Stimulated activated memory B cell treated with anti-CD40 and anti-IgM and Interleukin-4, amounts not matched to agents 10 μg/mL and 1 μg/mL and 100 μg/mL, for 72 hours (primary cell): ENCODE results near the gene STK39.

Source experiments
- ATAC-seq: fragments of 150-1000 bp; cut with Tn5 transposase; 2 replicates; pipeline ENCODE4 v1.10.0; 2021
- H3K27ac Mint-ChIP-seq: one replicate; pipeline ENCODE4 v1.8.0; 2022; ENCODE audit warnings: mild to moderate bottlenecking, mixed read lengths
- H3K27me3 Mint-ChIP-seq: one replicate; pipeline ENCODE4 v1.8.0; 2022; ENCODE audit warnings: mixed read lengths
- H3K36me3 Mint-ChIP-seq: one replicate; pipeline ENCODE4 v1.8.0; 2022; ENCODE audit warnings: mixed read lengths
- H3K4me1 Mint-ChIP-seq: one replicate; pipeline ENCODE4 v1.8.0; 2022; ENCODE audit warnings: mixed read lengths
- H3K4me3 Mint-ChIP-seq: one replicate; pipeline ENCODE4 v1.8.0; 2022; ENCODE audit warnings: mild to moderate bottlenecking, moderate library complexity, mixed read lengths
- H3K9me3 Mint-ChIP-seq: one replicate; pipeline ENCODE4 v1.8.0; 2022; ENCODE audit warnings: mixed read lengths

STK39 gene

DNA sequence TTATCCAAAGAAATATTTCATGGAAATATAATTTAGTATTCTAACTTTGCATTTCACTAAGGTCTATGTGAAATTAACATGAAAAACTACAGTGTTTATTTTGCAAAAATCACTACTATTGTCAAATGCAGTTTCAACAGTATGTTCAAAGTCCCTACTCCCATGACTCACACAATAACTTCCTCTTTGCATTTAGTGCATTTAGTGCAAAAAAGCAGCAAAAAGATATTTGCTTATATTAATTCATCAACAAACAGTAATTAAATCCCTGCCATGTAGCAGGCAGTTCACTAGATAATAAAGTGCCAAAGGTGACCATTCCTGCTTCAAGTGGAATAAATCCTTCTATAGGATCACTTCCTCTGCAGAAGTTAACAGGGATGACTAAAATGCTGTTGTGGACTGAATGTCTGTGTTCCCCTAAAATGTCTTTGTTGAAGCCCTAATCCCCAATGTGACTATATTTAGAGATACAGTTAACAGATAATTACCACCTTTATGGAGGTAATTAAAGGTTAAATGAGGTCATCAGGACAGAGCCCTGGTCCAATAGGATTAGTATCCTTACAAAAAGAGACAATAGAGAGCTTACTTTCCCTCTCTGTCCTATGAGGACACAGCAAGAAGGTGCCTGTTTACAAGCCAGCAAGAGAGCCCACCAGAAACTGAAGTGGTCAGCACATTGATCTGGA, 61.7 kb downstream of the STK39 start:
- Mint-ChIP-seq H3K27me3 (no peaks in the 10 kb centered on the region), H3K36me3 (peaks cover 5% of the 10 kb centered on the region), H3K4me1 (peaks cover 17% of the 10 kb centered on the region), H3K27ac (no peak overlapping the region), H3K9me3 (no peaks in the 10 kb centered on the region), H3K4me3 (no peak overlapping the region)
- no peak for ATAC-seq

DNA sequence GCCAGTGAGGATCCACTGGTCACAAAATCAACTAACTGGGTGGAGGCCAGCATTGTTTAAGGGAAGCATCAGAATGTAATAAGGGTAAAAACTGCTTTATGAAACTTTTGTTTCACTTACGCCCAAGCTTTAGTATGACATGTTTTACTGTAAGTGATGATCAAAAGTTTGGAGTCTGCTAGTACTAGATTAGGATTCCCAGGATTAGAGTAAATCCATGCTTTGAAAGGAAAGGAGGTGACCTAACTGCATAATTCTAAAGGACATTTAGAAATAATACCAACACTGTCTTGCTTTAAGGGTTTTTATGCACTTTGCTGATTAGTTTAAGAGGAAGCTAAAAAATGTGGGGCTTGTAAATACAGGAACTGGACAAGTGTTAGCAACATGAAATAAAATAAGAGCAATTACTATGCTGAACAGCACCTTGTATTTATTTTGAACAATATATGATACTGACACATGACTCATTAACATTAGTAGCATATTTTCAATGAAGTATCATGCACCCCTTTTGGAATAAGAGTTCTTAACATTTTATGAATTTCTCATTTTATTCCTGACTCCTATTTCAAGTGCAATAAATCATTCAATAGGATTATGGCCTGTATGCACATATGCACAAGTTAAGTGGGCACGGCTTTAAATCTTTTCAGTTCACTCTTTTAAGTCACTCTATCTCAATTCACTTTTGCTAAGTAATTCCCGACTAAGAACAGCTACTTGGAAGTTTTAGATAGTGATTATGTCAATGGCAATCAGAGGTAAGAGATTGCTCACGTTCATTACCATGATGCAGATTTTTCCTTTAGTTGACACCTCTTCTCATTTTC, 62.5 kb downstream of the STK39 start:
- Mint-ChIP-seq H3K4me1 (peaks cover 17% of the 10 kb centered on the region), H3K9me3 (no peaks in the 10 kb centered on the region), H3K36me3 (peaks cover 5% of the 10 kb centered on the region), H3K27ac (no peak overlapping the region), H3K4me3 (no peak overlapping the region), H3K27me3 (no peaks in the 10 kb centered on the region)
- ATAC-seq, result no peak

DNA sequence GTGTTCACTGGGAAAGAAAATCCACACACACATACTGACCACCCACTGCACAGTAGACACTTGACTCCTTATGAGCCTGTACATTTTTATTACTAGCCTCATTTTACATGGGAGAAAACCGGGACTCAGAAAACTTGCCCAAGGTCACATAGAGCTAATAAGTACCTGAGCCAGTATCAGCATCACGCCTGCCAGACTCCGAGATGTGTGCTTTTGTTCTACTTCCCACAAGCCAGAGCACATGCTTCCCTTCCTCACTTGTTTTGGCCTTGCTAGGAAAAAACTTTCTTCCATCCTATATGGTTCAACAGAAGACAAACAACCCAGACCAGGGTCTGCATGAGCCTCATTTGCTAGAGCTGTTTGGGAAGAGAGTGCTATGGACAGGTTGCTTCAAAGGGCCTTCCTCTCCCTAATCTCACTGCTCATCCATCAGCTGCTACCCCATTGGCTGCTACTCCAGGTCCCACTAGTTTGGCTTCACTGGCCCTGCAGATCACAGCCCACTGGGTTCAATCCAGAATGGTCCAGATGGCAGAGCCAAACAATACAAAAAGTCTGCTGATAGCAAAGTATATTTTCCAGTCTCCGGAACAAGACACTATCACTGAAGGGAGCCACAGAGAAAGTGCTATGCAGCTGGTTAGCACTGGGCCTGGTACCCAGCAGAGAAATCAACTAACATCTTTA, 63.9 kb downstream of the STK39 start:
- ATAC-seq, result no peak
- no peak overlapping the region for H3K27ac Mint-ChIP-seq
- peaks cover 7% of the 10 kb centered on the region for H3K36me3 Mint-ChIP-seq
- H3K9me3 Mint-ChIP-seq, result no peaks in the 10 kb centered on the region
- H3K4me1 Mint-ChIP-seq, result peaks cover 17% of the 10 kb centered on the region
- no peaks in the 10 kb centered on the region for H3K27me3 Mint-ChIP-seq
- no peak overlapping the region for H3K4me3 Mint-ChIP-seq

- Mint-ChIP-seq H3K4me1 (peaks cover 21% of the 10 kb centered on the region), H3K27ac (no peak overlapping the region), H3K27me3 (no peaks in the 10 kb centered on the region), H3K9me3 (no peaks in the 10 kb centered on the region), H3K36me3 (peaks cover 6% of the 10 kb centered on the region), H3K4me3 (no peak overlapping the region)
- ATAC-seq, result no peak
Observed at GRCh38 chr2:168182550-168183249, 64.7 kb downstream of the STK39 start.

DNA sequence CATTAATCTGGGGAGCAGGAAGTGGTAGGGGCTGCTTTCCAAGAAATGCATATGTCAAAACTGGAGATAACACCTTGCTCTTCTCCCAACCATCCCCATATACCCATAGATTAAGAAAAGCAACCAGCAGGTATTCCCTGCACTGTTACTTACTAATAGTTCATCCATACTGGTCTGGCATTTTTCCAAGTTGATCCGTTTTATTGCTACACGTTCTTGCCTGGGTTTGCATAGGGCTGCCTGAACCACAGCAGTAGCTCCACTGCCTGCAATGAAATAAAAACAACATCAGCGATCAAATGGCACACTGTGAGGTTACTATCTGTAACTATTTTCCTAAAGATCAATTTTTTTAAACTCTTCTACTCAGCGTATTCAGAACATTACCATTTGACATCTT, 65.6 kb downstream of the STK39 start:
- no peak for ATAC-seq
- H3K27ac Mint-ChIP-seq, result no peak overlapping the region
- H3K9me3 Mint-ChIP-seq, result no peaks in the 10 kb centered on the region

GRCh38 chr2:168180914-168181313, 66.5 kb downstream of the STK39 start:
- Mint-ChIP-seq H3K27ac (no peak overlapping the region), H3K4me1 (peaks cover 36% of the 10 kb centered on the region), H3K4me3 (no peak overlapping the region), H3K9me3 (no peaks in the 10 kb centered on the region), H3K27me3 (no peaks in the 10 kb centered on the region), H3K36me3 (peaks cover 6% of the 10 kb centered on the region)
- ATAC-seq, result no peak

More for the DNA sequence above, 65.6 kb downstream of the STK39 start:
- H3K27me3 Mint-ChIP-seq, result no peaks in the 10 kb centered on the region
- no peak overlapping the region for H3K4me3 Mint-ChIP-seq
- H3K36me3 Mint-ChIP-seq, result peaks cover 6% of the 10 kb centered on the region
- H3K4me1 Mint-ChIP-seq, result peaks cover 30% of the 10 kb centered on the region

GRCh38 chr2:168180483-168180882, 66.9 kb downstream of the STK39 start:
- Mint-ChIP-seq H3K36me3 (peaks cover 6% of the 10 kb centered on the region), H3K27ac (no peak overlapping the region), H3K27me3 (no peaks in the 10 kb centered on the region), H3K4me1 (peaks cover 32% of the 10 kb centered on the region), H3K9me3 (no peaks in the 10 kb centered on the region), H3K4me3 (no peak overlapping the region)
- no peak for ATAC-seq

- no peaks in the 10 kb centered on the region for H3K9me3 Mint-ChIP-seq
- H3K27ac Mint-ChIP-seq, result no peak overlapping the region
- ATAC-seq, result no peak
- H3K4me1 Mint-ChIP-seq, result peaks cover 35% of the 10 kb centered on the region
- H3K27me3 Mint-ChIP-seq, result no peaks in the 10 kb centered on the region
- no peak overlapping the region for H3K4me3 Mint-ChIP-seq
- peaks cover 6% of the 10 kb centered on the region for H3K36me3 Mint-ChIP-seq
Observed at GRCh38 chr2:168179592-168179991, 67.8 kb downstream of the STK39 start.

DNA sequence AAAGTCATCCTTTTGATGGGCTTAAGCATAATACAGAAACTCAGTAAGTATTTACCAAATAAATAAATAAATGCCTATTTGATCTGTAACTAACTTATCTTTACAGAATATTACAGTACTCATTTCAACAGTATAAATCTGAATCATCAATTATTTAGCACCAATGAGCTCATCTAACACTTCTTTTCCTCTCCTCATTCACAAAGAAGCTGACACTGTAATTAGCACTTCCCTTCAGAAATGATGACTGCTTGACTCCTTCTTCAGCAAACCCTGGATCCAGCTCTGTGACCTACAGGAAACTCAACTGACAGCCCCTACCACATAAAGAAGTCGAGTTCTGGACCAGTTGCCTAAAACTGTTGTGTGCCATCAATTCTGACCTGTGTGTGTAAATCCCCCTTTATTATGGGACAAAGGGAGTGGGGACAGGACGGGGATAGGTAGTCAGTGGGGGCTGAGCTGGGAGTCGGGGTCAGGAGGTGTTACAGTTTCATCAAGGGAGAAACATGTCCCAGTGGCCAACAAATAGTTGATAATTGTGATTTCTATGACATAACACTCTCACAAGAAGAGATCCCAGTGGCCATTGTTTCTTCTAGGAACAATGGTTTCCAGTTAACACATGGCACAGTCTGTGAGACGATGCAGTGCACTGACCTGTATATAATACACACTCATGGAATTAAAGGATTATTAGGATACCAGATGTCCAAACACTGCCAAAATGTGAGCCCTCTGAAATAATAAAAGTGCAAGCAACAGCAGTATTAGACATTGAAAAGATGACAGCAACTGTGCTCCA, 68.7 kb downstream of the STK39 start:
- no peak for ATAC-seq
- Mint-ChIP-seq H3K36me3 (peaks cover 6% of the 10 kb centered on the region), H3K27me3 (no peaks in the 10 kb centered on the region), H3K9me3 (no peaks in the 10 kb centered on the region), H3K4me3 (no peak overlapping the region), H3K27ac (no peak overlapping the region), H3K4me1 (peaks cover 38% of the 10 kb centered on the region)

- Mint-ChIP-seq H3K9me3 (no peaks in the 10 kb centered on the region), H3K27me3 (no peaks in the 10 kb centered on the region), H3K4me3 (no peak overlapping the region), H3K4me1 (peaks cover 30% of the 10 kb centered on the region), H3K36me3 (peaks cover 6% of the 10 kb centered on the region), H3K27ac (peak overlapping the region; percentile 54)
- no peak for ATAC-seq
Observed at GRCh38 chr2:168176402-168176801, 71.0 kb downstream of the STK39 start.

DNA sequence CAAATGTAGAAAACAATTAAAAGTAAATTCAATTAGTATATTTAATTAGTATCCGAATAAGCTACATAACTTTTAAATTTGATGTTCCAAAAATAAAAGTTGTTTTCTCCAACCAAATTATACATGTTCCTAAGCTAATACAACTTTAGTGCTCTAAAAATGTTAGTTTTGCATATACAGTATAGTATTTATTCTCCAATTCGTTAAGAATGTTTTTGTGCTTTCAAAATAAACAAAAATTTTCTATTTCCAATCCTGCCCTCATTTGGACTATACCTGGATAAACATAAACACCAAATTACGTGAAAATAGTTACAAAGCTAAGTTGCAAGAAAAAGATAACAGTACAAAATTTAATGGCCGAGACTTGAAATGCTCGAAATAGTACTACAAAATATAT, 71.9 kb downstream of the STK39 start:
- ATAC-seq, result no peak
- H3K27ac Mint-ChIP-seq, result peak overlapping the region; percentile 72
- peaks cover 30% of the 10 kb centered on the region for H3K4me1 Mint-ChIP-seq
- no peaks in the 10 kb centered on the region for H3K9me3 Mint-ChIP-seq
- H3K4me3 Mint-ChIP-seq, result no peak overlapping the region
- peaks cover 13% of the 10 kb centered on the region for H3K36me3 Mint-ChIP-seq
- no peaks in the 10 kb centered on the region for H3K27me3 Mint-ChIP-seq

- Mint-ChIP-seq H3K27ac (peak overlapping the region; percentile 72), H3K27me3 (no peaks in the 10 kb centered on the region), H3K9me3 (no peaks in the 10 kb centered on the region), H3K4me1 (peaks cover 30% of the 10 kb centered on the region), H3K4me3 (peak overlapping the region; percentile 76), H3K36me3 (peaks cover 15% of the 10 kb centered on the region)
- ATAC-seq, result peak; percentile 75
Observed at GRCh38 chr2:168174756-168175155, 72.6 kb downstream of the STK39 start.

DNA sequence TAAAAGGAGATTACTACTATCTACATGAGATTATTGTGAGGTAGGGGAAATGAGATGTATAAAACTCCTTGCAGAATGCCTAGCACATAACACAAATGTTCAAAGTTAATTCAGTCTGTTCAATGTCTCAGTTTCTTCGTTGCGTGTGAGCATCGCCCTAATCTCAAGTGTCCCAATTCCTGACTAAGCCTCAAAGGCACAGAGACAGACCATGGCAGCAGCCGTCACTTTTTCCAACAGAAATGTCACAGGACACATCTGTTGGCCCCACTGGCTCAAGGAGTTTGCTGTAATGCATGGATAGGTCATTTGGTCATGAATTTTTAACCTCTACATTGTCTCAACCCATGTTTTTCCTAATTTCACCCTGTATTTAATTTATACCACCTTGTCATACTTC, 75.3 kb downstream of the STK39 start:
- H3K9me3 Mint-ChIP-seq, result no peaks in the 10 kb centered on the region
- no peak overlapping the region for H3K4me3 Mint-ChIP-seq
- peaks cover 31% of the 10 kb centered on the region for H3K4me1 Mint-ChIP-seq
- no peak for ATAC-seq
- no peak overlapping the region for H3K27ac Mint-ChIP-seq
- peaks cover 11% of the 10 kb centered on the region for H3K36me3 Mint-ChIP-seq
- H3K27me3 Mint-ChIP-seq, result no peaks in the 10 kb centered on the region

GRCh38 chr2:168171059-168171762, 76.2 kb downstream of the STK39 start:
- no peaks in the 10 kb centered on the region for H3K27me3 Mint-ChIP-seq
- peaks cover 18% of the 10 kb centered on the region for H3K36me3 Mint-ChIP-seq
- no peak overlapping the region for H3K27ac Mint-ChIP-seq
- H3K4me3 Mint-ChIP-seq, result no peak overlapping the region
- no peaks in the 10 kb centered on the region for H3K9me3 Mint-ChIP-seq
- peaks cover 32% of the 10 kb centered on the region for H3K4me1 Mint-ChIP-seq
- ATAC-seq, result no peak
